Measurements from ENCODE around the gene AGBL4.

AGBL4 gene

DNA sequence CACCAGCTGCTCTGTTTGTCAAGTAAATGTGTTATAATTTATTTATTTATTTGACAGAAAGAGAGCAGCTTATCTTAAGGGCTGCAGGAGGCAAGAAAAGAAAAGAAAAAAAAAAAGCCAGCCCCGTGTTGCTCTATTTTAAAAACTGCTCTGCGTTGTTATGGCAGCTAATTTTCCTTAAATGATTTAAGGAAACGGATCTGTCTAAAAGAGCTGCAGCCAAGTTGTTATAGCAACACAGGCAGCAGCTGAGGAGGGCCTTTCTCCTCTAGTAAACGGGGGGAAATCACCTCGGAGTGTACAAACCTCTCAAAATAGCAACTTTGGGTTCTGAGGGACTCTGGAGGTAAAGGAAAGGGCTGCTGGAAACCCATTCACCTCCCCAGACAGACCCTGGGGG is 1396.3 kb downstream of the AGBL4 start:
- DNase-seq = no peak

DNA sequence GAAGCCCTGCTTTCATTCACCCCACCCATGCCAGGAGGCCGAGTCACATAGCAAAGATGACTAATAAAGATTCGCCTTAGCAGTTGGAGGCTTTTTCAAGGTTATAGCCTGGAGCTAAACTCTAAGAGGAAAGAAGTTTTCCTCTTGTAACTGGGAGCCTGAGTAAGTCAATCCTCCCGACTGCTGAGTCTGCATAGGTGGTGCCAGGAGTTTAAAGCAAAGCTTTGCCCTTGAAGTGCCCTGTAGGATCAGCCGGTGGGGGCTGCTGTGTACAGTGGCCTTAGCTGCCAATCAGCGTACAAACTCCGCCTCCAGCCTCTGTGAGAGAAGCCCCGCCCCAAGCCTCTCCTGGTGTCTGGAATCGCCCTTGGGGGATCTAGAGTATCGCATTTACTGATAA is 1404.2 kb downstream of the AGBL4 start:
- no peak for DNase-seq

DNA sequence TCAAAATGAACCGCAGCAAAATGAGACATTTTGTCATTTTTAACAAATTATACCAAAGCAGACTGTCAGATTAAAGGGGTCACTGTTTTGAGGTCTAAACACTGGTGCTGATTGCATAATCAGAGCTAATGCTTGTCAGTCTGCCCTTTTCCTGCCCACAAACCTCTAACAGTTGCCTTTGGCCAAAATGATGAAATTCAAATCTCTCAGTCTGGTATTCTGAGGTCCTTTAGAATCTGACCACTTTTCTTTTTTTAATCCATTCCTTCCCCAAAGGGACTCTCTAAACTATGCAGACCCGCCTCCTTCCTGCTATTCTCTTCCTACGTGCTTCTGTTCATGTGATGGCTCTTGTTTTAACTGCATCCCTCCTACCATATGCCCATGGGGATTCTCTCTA is 1406.5 kb downstream of the AGBL4 start:
- DNase-seq = no peak

DNA sequence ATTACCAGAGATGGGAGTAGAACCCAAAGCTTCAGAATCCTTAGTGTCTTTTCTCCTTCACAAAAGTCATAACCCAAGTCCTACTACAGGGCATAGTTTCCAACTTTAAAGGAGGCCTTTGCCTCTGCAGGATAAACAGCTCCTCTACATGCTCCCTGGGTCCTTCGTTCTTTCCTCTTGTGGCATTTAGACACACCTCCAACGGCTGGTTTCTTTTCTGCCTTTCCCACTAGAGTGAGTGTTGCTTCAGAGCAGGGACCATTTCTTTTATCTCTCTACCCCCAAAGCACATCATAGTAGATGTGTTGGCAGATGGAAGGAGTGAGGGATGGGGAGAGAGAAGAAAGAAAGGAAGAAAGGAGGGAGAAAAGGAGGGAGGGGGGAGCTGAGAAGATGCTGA is 1407.0 kb downstream of the AGBL4 start:
- DNase-seq = no peak

DNA sequence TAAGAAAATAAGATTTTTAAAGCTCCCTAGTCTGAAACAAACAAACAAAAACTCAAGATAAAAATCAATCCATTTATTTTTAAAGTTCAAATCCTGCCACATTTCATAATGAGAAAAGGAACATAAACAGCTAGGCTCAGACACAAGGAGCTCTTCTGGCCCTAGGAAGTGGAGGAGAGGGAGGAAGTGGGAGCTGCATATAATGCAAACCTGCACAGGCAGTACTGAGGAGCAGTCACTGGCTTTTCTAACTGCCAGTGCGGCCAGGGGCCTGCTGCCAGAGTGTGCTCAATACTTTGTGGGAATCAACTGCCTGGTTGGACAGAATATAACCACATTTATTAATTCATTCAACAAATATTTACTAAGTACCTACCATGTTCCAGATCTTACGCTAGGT is 1411.9 kb downstream of the AGBL4 start:
- no peak for DNase-seq

DNA sequence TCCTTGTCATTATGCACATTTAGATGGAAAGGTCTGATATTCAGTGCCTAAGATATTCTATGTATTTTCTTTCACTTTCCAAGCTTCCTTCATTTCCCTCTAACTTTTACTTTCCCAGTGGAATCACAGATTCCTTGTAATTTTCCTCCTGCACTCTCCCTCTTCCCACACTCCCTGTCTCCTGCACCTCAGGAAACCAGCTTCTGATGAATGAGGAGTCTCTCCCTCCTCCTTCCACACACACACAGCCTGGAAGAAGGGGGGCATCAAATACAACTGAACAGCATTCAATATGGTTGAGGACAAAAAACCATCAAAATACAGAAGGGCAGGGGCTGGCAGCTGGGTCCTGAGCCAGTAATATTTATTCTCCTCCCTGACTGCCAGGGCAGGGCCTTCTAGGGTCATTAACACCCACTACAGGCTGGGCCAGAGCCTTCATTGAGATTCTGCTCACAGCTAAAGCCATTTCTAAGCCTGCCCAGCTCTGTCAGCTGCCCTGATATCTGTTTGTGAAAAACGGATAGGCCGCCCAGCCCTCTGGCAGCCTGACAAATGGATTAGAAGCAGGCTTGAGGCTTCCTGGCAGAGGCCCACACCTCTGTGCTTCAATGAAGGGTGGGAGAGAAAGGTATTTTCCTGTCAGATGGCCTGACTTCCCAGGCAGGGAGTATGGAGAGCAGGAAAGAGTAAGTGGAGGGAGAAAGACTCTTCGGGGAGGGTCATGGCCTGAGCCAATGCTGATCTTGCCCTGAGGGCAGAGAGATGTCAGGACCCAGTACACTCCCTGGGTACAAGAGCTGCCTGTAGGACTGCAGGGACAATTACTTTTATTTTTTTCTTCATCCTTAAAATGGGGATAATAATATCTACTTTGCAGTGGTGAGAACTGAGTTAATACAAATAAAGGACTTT is 1412.9 kb downstream of the AGBL4 start:
- DNase-seq = no peak

DNA sequence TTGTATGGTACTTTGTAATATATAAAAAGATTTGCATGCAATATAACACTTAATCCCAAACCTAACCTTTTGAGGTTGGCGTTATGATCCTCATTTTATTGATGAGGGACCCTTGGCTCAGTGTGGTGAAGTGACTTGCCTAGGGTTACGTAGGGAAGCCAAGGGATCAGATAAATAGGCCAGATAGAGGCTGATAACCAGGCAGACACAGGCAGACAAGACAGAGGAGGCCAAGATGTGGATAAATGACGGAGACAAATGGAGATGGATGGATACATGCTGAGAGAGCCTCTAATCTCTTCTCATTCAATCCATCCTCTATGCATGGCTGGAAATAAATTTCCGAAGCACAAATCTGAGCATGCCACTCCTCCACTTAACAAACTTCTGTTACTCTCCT is 1414.9 kb downstream of the AGBL4 start:
- DNase-seq = no peak

DNA sequence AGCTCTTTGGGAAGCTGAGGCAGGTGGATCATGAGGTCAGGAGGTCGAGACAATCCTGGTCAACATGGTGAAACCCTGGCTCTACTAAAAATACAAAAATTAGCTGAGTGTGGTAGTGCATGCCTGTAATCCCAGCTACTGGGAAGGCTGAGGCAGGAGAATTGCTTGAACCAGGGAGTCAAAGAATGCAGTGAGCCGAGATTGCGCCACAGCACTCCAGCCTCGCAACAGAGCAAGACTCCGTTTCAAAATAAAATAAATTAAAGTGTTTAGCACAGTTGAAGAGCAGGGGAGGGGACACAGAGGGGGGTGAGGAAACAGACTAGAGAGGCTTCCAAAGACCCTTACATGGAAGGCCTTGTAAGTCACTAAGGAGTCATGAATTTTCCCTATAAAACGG is 1420.5 kb downstream of the AGBL4 start:
- no peak for DNase-seq

DNA sequence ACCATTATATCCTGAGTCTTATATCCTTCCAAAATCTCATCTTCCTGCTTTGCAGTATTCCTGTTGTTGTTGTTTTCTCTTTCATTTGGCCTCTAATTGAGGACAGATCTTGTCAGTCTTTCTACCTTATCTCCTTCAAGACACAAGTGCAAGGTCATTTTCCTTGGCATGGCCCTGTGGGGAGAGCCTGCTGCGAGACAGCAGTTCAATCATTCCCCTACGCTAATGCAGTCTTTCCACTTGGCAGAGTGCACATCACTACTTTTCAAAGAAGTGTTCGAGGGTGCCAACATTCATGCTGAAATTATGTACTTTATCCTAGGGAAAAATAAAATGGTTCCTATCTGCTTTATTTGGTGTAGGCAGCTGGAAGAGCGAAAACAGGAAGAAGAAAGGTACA is 1421.4 kb downstream of the AGBL4 start:
- no peak for DNase-seq

DNA sequence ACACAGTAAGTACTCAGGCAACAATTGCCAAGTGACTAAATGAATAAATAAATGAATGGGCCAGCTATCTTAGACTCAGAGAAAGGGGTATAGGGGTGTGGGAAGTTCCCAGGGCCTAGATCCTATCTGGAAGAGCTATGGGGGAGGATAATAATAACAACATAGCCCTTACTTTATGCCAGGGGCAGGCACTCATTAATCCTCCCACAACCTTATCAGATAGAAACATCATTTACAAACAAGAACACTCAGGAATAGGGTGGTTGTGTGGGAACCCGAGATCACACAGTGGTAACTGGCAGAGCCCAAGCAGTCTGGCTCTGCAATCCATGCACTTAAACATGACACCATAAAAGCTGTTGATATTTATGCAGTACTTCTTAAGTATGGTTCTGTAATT is 1423.6 kb downstream of the AGBL4 start:
- no peak for DNase-seq

DNA sequence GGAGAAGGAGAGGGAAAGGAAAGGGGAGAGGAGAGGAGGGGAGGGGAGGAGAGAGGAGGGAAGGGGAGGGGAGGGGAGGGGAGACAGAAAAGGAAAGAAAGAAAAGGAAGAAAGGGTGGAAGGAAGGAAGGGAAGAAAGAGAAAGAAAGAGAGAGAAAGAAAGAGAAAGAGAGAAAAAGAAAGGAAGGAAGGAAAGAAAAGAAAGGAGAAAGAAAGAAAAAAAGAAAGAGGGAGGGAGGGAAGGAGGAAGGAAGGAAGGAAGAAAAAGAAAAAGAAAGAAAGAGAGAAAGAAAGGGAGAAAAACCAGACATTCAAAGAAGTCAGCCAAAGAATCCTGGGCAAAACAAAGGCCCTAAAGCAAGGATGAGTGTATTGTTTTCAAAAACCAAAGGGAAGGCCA is 1426.1 kb downstream of the AGBL4 start:
- no peak for DNase-seq

DNA sequence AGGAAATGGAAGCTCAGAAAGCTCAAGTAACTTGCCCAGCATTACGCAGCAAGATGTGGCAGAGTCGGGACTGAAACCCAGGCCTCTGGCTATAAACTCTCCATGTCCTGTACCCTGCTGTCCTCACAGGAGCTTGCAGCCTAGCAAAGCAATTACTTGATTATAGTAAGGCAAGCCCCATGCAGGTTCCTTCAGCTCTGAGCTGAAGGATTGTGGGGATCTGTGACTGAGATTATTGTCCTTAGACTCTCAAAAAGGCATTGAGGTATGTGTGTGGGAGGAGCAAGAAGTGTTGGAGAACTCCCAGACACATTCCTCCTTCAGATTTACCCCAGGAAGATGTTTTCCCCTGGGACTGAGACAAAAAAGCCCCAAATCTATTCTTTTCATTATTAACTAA is 1427.7 kb downstream of the AGBL4 start:
- DNase-seq = no peak

DNA sequence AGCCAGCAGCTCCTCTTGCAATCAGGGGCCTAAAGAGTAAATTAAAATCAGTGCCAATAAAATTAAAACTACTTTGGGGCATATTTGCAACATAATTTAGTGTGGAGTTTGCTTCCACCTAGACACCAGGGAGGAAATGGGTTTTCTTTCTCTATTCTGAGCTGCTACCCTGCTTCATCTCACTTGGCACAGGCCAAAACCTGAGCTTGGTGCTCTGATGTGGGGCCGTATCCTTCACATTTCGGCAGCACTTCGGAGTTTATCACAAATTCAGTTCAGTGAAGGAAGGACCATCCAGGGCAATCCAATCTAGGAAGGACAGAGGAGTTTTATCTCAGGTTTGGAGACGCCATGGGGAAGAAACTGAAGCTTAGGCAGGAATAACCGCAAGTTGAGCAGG is 1428.1 kb downstream of the AGBL4 start:
- no peak for DNase-seq

DNA sequence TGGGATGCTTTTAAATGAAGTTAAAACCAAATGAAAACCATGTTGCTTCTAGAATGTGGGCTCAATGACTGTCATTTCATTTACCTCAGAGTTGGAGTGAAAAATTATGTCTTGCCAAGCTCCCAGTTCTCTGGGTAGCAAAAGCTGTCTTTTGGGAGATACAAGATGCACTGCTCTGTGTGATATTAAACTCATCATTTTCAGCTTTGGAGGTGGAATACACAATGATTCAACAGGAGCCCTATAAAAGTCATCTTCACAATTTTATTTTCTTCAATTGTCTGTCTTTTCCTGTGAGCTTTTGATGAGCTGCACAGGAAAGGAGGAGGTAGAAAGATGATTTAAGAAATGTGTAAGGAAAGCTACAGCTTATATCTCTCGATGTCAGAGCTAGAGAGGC is 1431.4 kb downstream of the AGBL4 start:
- no peak for DNase-seq

DNA sequence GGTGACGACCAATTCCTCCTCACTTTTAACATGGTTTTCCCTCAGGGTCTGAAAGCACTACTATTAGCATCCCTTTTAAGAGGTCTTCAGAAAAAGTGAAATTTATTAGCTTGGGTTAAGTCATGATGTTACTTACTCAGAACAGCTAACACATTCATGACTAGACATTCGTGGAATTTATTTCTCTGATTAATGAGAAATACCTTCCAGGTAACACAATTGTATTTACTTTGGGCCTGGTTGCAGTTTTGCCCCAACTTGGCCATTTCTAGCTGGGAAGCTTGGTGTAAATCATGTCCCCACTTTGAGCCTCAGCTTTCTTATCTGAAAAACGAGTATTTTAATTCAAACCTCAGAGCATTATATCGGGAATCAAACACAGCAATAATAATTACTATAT is 1432.6 kb downstream of the AGBL4 start:
- no peak for DNase-seq

DNA sequence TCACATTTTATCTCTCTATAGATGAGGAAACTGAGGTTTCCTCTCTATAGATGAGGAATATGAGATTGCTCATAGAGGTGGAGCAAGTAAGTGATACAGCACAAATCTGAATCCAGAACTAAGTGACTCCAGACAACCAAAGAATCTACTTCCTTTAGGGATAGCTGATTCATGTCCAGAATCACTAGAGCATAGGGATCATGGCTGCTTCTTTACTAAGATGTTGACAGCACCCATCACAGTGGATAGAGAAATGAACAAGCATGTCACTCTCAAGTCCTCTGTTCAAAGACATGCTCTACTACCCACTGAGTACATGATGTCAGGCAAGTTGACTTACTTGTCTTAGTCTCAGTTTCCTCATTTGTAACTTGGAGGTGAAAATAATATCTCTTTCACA is 1435.7 kb downstream of the AGBL4 start:
- DNase-seq = no peak

DNA sequence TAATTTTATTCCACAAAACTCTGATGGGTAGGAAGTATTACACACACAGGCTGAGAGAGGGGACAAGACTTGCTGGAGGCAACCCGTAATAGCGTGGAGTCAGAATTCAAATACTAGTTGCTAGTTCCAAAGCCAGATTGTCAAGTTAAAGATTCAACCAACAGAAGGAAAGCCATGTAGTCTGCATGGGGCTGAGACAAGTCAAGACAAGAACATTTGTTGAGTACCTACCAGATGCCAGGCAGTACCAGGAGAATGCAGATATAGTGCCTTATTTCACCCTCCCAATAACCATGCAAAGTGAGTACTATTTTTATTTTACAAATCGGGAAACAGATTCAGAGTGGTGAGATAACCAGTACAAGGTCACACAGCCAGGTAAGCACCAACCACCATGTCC is 1441.3 kb downstream of the AGBL4 start:
- no peak for DNase-seq

DNA sequence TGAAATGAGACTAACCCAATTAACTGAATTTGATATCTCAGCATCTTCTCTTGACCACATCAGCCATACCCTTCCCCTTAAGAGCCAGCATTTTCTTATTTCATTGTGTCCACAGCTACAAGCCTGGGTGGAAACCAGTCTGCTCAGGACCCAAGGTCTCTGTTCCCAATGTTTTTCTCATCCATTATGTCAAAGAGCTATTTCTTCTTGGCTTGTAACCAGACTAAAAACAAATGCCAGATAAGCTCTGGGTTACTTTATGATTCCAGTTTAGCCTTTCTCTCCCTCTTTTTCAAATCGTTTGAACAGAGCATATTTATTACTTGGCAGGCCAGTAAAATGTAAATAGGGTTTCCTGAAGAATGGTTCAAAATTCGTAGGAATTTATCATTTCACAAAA is 1442.5 kb downstream of the AGBL4 start:
- no peak for DNase-seq

DNA sequence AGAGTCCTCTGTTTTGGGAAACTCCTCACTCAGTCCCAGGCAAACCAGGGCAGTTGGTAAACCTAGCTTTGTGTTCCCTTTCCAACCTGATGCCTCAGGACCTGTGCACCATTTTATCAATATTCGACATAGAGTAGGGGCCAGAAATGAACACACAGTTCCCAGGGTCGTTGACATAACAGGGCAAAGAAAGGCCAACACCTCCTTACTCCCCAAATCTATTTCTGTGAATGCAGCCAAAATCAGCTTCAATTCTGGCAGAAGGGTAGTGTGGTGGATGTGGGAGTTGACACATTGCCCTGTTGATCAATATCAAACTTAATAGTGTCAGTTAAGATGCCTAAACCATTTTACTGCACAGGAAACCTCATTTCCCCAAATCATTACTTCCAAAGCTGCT is 1447.2 kb downstream of the AGBL4 start:
- no peak for DNase-seq

DNA sequence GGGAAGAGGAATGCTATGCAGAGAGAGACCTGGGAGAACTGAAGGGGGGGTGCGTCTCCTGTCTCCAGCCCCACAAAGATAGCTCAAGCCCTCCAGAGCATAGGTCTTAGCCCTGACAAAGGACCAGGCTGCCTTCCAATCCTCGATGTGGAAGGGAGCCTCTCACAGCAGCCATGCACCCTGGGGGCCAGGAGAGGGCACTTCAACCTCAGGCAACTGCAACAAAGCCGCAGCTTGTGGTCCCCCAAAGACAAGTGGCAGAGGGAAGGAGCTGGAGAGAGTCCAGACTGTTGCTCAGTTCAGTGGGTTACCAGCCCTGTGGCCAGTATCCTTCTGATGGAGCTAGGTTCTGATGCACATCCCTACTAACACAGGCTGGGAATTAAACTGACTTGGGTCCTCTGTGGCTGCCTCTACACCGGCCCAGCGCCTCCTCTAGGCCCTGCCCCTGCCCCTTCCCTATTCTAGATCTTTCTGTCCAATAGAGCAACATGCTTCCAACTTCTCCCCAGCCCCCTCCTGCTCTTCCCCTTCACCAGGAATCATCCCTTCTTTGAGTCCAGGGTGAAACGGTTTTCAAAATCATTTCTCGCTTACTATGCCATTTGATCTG is 1451.0 kb downstream of the AGBL4 start:
- no peak for DNase-seq

DNA sequence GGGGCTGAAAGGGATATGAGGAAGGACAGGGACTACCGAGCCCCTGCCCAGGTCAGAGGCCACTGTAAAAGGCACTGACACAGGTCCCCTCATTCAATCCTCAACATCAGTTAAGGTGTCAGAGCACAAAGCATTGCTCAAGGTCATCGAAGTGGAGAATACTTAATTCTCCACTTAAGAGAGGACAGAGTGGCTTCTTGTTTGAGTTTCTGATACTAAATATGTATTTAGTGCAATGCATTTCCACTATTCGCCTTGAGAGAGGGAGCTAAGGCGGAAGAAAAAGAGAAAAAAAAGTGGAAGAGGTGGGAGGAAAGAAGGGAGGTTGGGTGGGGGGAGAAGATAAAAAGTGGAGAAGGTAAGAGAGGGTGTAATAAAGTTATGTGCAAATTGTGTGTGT is 1451.6 kb downstream of the AGBL4 start:
- DNase-seq = no peak

DNA sequence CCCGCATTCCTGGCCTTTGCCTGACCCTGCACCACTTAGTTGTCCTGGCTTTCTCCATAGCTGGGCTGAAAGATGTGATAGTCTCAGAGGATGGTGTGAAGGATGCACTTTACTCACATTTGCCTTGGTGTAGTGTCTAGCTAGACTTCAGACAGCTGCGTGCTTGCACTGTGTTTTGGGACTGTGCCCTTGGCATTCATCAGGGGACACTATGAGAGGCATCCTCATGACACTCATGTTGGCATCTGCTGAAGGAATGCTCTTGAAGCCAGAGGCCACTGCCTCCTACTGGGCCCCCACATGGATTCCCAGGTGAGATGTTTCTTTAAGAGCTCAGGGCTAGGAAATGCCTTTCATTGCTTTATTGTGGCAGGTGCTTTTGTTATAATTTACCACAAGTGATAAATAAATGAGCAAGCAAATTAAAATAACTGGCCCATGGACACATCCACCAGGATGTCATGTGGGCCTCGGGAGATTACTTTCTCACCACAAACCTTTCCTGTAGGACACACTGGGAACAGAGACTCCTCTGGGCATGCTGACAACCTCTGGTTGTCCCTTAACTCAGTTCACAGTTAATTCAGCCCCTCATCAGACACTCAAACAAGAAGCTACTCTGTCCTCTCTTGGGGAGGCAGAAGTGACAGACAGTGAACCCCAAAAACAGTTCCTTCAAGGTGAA is 1452.3 kb downstream of the AGBL4 start:
- DNase-seq = no peak

DNA sequence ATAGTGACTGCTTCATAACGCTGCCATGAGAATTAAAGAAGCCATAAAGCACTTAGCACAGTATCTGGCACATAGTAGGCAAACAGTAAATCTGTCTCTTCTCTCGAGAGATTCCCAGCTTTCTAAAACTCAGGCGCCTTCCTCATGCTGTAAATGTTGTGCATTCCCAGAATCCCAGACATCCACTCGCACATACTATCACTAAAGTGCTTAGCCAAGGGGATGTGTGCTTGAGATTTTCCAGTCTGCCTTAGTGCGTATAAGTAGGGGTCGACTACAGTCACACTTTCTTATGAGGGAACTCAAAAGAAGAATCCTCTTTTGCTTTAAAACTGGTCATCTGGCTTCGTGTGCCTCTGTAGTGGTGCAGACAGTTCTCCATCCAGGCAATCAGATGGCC is 1453.2 kb downstream of the AGBL4 start:
- no peak for DNase-seq

DNA sequence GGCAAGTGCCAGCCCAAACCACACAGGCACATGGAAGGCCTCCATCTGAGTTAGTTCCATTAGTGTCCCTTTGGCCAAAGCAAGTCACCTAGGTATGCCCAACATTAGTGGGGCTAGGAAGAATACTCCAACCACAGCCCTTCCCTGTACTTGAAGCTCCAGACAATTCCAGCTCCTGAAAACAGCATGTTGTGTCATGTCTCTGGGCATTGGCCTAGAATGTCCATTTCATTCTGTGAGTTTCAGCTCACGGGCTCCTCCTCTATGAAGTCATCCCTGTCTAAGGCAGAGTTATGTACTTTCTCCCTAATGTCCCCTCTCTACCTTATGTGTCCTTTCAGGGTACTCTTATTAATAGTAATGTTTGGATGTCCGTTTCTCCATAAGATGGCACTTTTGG is 1455.3 kb downstream of the AGBL4 start:
- DNase-seq = no peak
